ENCODE results near the gene PNKP.

The PNKP gene

DNA sequence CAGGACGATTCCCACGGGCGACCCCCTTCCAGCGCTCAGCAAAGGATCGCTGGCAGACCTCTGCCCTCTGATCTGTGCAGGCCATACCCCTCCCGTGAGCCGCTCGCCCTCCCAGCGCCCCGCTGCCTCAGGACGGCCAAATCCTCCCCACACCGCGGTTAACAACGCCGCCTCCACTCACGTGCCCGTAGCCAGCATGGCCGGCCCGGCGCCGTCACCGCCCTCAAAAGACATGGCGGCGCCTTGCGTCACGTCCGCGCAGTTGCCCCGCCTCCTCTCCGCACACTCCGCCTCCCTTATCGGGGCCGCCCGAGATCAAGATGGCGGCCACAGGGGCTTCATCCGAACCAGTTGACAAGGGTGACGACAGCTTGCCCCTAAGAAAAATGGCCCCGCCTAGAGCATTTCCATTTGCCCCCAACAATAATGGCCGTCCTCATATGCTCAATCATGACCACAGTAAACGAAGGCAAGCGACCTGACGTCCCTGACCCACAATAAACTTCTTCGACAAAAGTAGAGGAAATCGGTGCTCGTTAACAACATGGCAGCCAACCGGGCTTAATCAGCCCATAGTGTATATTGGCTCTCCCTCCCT lies 9.1 kb upstream of the PNKP start:
- peak; percentile 90 for DNase-seq (ENCODE audit: low read depth)

DNA sequence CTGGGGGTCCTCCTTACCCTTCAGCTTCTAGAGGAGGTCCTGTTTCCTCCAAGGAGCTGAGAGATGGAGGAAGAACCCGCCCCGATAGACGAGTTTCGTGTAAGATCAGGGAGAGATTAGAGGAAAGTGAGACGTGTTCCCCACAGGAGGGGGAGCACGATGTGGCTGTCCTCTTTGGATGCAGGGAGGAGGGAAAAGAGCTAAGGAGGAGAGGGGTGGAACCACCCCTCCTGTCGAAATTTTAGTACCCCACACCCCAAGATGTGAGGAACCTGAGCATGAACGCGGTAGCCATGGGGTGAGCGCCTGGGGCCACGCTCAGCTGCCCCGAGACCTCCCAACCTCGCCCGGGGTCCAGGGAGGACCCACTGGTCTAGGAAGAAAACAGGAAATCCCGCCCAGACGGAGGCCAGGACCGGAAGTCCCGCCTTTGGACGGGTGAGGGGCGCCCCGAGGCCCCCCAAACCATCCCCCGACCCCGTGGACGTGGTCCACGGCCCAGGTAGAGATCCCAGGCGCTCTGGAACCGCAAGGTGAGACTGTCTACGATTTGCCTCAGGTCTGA lies 8.6 kb upstream of the PNKP start:
- DNase-seq (ENCODE audit: low read depth): no peak

DNA sequence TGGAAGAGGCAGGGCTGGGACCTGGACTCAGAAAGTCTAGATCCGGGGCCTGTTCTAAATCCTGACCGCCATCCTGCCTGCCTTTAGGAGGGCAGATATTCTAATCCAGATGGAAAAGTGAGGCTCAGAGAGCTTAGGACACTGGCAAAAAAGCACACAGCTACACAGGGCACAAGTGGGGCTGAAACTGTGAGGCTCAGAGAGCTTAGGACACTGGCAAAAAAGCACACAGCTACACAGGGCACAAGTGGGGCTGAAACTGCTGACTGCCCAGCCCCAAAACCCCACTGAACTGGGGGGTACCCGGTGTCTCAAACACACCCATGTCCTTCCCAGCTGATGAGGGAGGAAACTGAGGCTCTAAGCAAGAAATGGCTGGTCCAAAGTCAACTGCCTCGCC lies 7.8 kb upstream of the PNKP start:
- DNase-seq (ENCODE audit: low read depth): no peak

GRCh38 chr19:49874503-49875157 lies 7.3 kb upstream of the PNKP start:
- DNase-seq (ENCODE audit: low read depth): no peak

GRCh38 chr19:49873834-49874233 lies 6.5 kb upstream of the PNKP start:
- no peak for DNase-seq (ENCODE audit: low read depth)

DNA sequence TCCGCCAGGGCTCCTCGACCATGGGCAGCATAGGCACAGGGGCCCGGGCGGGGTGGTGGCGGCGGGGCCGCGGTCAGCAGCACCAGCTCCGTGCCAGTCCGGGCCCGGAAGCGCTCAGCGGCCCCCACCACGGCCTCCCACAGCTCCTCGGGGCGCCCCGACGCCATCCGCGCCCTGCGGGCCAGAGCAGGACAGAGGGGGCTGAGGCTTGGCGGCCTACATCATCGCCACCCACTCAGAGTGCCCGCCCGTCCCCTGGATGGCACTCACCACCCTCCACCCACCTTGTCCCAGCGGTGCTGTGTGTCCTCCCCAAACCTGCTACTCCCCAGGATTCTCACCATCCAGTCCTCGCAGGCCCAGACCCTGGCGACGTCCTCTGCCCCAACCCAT lies 5.7 kb upstream of the PNKP start:
- DNase-seq (ENCODE audit: low read depth): no peak

DNA sequence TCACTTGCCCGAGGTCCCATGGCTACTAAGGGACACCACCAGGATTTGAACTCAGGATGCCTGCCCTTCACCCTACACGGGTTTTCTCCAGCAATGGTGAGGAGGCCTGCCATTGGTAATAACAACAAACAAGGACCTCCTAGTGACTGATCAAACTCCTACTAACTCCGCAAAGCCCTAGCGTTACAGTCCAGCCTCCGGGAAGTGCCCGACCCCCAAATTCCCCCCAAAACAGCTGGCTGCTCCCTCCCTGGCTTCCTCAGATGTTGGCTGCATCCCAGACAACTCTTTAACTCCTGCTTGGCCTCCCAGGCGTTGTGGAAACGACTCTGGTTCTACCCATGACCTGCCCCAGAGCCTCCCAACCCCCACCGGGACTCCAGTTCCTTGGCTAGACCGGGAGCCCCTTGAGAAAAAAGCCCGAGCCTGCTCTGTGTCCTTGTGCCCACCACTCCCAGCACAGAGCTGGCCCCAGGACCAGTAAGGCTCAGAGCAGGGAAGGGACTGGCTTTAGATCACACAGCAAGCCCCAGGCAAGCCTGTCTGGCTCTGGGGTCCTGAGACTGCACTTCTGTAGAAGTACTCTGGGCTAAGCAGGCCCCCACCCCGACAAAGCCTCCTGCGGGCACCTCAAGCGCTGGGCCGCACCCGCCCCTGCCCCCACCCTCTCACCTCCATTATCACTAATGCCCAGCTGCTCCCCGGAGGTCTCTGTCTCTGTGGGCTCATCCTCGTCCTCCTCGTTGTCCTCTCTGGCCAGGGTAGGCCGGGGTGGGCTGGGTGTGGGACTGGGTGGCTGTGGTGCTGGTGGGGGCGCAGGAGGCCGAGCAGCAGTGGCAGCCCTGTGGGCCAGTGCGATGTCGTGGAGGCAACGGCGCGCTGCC lies 5.1 kb upstream of the PNKP start:
- no peak for DNase-seq (ENCODE audit: low read depth)

DNA sequence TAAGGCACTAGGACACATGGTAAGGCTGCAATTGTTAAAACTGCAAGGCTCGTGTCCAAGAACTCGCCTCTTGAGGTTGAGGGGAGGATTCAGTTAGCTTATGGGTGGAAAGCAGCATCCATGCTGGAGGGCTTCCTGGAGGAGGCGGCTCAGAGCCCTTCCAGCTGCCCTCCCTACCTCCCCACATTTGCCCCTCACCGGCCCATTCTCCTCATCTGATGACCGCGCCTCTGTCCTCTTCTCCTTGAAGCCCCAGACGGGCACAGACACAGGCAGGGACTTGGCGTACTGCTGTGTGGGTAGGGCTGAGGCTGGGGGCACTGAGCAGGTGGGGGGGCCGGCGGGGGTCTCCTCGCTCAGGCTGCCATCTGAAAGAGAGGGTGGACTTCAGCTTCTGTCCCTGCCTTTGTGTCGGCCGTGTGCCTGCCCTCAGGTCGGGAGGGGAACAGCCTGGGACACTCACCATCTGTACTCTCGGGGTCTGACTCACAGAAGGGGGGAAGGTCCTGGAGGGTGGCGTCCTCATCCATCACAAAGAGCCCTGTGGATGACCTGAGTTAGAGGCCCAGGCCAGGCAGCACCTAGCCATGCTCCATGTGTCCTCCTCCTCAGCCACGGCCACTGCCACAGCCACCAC lies 4.1 kb upstream of the PNKP start:
- no peak for DNase-seq (ENCODE audit: low read depth)

- no peak for DNase-seq (ENCODE audit: low read depth)
Measured at GRCh38 chr19:49870309-49870901, 3.0 kb upstream of the PNKP start.

GRCh38 chr19:49869484-49870308 lies 2.3 kb upstream of the PNKP start:
- DNase-seq (ENCODE audit: low read depth): peak; percentile 77

DNA sequence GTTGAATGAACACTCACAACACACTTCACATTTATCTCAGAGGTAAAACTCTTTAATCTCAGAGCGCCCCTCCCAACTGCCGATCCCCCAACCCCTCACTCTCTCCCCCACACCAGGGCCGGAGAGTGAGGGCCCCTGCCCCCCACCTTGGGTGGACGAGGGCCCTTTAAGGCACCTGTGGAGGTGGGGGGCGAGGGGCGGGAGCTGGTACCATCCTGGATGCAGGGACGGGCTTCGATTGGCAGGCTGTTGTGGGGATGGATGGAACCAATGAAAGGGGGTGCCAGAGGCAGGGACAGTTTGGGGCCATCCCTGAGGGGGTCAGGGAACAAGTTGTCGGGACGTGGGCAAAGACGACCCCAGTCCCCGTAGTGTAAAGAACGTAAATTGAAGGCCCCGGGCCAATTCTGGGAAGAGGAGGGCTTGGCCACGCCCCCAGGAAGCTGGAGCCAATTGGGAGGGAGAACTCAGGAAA lies 1.7 kb upstream of the PNKP start:
- peak; percentile 65 for DNase-seq (ENCODE audit: low read depth)

- DNase-seq (ENCODE audit: low read depth): no peak
Measured at GRCh38 chr19:49864890-49865289, 2.5 kb downstream of the PNKP start.

DNA sequence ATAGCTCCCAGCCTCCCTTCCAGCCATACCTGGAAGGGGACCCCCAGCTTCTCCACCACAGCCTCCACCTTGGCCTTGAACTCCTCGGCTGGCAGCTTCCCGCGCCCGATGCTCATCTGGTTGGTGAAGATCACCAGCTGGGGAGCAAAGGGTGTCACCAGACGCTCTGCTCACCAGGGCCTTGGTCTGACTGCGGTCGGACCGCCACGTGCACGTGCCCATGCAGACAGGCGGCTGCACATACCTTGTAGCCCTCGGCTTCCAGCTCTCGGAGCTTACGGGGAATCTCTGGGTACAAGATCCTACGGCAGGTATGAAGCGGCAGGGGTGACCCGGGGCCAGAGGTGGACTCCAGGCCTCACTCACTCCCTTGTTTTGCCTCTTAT lies 3.4 kb downstream of the PNKP start:
- no peak for DNase-seq (ENCODE audit: low read depth)

DNA sequence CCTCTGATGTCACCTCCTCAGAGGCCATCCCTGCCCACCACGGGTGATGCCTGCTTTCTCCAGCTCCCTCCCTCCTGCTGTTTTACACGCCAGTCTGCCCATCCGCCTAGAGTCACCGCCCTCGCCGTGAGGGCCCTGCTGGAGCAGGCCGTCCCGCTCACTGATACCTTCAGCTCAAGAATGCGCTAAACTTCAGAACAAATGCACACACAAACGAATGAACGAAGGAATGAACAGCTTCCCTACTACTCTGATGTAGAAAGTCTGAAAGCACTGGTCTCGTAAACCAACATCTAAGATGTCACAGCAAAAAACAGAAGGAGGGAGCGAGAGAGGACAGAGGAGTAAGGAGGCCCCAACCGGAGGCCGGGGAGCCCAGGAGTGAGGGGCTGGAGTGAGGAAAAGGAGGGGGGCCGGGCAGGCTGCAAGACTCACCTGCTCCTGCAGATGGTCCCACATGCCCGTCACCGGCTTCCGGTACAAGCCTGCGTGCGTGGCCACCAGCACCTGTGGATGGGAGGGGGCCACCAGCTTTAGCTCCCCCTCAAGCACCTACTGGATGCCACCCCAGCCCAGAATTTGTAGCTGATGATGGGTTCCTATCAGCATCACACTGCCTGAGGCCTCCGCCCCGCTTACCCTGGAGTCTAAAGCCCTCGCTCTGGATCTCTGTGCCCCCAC lies 4.0 kb downstream of the PNKP start:
- no peak for DNase-seq (ENCODE audit: low read depth)

GRCh38 chr19:49862391-49863253 lies 4.8 kb downstream of the PNKP start:
- no peak for DNase-seq (ENCODE audit: low read depth)

DNA sequence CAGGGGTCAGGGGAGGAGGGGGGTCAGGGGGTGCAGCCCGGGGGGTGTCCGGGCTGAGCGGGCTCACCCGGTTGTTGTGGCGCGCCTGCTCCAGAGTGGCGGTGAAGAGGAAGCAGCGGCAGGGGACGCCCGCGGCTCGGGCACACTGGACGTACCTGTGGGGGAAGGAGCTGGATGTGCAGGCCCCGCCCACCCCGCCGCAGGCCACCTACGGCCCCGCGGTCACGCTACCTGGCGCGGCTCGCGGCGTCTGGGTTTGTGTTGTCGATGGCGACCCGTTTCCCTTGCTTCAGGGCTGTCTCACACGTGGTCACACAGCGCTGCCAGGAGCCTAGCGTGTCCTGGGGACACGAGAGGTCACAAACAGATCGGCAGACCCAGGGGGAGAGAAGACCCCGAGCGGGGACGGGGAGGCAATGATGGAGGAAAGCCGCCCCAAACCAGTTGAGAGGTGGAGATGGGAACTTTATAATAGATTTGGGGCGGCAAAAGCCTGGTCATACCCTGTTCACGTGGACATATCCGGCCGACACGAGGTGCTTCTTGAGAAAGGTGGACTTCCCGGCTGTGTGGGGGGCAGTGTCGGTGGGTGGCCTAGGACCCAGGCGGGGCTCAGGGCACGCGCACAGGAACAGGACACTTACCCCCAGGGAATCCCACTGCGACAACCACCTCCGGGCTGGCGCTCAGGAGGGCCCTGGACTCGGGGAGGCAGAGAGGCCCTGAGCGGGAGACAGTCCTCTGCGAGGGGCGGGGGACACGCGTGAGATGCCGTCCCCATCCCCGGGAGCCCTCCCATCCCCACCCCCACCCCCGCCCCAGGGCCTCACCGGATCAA lies 5.6 kb downstream of the PNKP start:
- no peak for DNase-seq (ENCODE audit: low read depth)

DNA sequence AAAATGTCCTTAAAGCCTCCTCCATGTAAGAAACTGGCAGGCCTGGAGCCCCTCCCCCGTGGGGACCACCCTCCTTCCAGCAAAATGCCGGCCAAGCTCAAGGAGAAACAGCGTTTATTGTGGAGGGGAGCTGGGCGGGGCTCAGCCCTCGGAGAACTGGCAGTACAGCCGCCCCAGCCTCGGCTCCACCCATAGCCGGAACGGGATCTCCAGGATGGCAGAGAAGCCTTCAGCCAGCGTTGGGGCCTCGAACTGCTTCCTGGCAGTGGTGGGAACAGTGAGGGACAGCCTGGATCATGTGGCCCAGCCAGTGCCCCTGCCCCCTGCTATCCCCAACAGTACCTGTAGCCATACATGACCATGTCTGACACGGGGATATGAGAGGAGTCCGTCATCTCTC lies 6.3 kb downstream of the PNKP start:
- no peak for DNase-seq (ENCODE audit: low read depth)

GRCh38 chr19:49860336-49861102 lies 6.9 kb downstream of the PNKP start:
- DNase-seq (ENCODE audit: low read depth): no peak
